HG03095 (cell line): ENCODE measurements around the gene CDC42BPB.

Source experiments
- ATAC-seq: cut with Tn5 transposase; IDR thresholded peaks from one replicate; pipeline ENCODE4 v1.9.1; 2021; ENCODE audit warnings: moderate library complexity; ENCODE audit not compliant: unreplicated experiment

The CDC42BPB gene

DNA sequence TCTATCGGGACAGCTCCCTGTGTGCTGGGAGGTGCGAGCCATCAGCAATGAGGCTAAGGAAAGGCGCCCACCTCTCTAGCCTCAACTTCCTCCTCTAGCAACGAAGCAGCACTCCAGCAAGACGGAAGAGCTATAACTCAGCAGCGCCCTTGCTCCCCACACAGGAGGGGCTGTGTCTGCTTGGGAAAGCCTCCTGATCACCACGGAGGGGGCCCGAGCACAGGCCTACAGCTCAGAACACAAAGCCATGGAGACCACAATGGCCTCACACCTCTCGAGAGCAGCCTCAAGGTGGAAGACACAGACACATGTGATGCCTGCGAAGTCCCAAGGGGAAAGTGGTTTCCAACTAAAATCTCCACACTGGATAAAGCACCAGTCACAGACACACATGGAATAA lies 60.4 kb downstream of the CDC42BPB start:
- ATAC-seq = no peak

- ATAC-seq = no peak
Measured at GRCh38 chr14:102994689-102995088, 62.7 kb downstream of the CDC42BPB start.

- no peak for ATAC-seq
Measured at GRCh38 chr14:102993523-102993922, 63.8 kb downstream of the CDC42BPB start.

DNA sequence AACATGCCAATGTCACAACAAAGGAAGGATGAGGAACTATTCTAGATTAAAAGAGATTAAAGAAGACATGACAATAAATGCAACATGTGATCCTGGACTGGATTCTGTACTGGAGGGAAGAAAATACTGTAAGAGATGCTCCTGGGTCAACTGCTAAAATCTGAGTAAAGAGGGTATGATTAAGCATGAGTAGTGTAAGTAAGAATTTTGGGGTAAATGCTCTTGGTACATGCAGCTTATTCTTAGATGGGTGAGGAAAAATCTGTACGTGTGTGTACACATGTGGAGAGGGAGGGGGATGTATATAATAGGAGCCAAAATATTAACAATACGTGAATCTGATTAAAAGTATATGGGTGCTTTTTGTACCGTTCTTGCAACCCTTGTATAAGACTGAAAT lies 66.0 kb downstream of the CDC42BPB start:
- ATAC-seq = no peak

DNA sequence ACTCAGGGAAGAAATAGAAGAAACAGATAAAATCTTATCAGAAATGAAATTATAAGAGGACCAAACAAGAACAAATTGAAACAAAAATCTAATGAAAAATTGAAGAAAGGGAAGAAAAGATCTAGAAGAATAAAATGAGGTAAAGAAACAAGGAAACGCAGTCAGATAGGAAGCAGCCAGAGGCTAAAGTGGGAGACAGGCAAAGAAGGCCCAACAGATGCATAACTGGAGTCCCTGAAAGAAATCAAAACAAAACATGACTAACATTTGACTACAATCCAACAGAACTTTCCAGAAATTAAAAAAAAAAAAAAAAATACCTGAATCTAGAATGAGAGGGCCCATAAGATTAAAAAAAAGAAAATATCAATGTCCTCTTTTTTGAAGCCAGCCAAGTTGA lies 69.3 kb downstream of the CDC42BPB start:
- no peak for ATAC-seq

- no peak for ATAC-seq
Measured at GRCh38 chr14:102986810-102987579, 70.4 kb downstream of the CDC42BPB start.

- peak; percentile 93 for ATAC-seq
Measured at GRCh38 chr14:102985665-102986064, 71.7 kb downstream of the CDC42BPB start.

GRCh38 chr14:102984336-102985102 lies 72.8 kb downstream of the CDC42BPB start:
- no peak for ATAC-seq

- no peak for ATAC-seq
Measured at GRCh38 chr14:102983496-102983895, 73.9 kb downstream of the CDC42BPB start.

DNA sequence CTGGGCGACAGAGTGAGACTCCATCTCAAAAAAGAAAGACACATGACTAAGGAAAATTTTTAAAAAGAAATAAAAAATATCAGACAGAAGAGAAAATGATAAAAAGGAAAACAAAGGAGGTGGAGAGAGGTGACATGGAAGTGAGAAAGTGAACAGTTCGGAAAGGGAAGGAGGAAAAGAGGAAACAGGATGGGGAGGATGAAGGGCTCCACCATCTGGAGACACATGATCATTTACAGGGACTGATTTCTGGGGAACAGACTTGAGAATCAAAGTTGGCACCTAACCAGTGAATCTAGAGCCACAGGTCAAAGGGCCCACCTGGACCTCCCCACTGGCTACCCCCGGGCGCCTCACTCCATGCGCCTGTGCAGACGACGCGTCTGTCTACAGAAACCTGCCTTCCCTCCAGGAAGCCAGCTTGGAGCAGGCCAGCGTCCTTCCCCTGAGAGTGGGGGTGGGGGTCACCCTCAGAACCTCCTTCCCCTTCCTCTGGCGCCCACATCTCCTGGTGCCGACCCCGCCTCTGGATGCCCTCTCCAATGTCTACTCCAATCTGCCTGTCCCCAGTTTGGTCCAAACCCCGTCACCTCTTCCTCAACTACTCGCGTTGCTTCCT lies 74.4 kb downstream of the CDC42BPB start:
- ATAC-seq = no peak

DNA sequence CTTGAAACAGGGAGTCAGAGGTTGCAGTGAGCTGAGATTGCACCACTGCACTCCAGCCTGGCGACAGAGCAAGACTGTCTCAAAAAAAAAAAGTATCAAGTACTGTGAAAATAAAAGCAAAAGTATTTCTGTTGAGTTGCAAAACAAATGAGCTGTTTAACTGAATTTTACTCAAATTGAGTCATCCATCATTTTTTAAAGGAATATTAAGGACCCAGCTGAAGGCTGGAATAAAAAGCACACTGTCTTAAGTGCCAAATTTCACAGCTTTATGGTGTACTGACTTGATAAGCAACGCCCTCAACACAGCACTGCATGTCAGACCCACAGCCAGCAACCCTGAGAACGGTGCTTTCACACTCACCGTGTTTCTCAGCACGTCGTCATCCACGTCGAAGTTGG lies 76.9 kb downstream of the CDC42BPB start:
- no peak for ATAC-seq

DNA sequence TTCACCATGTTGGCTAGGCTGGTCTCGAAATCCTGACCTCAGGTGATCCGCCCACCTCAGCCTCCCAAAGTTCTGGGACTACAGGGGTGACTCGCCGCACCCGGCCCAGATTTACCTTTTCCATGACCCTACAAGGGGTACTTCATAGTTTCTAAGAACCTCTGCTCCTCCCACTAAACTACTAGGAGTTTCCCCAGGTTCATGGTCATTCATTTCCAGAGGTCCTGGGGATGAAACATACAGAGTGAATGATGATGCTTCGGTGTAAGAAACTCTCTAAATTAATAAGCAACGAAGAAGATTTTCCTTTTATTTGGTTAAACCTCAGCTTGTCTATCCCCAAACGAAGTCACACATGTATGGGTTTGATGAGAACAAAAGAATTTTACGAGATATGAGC lies 77.9 kb downstream of the CDC42BPB start:
- ATAC-seq = no peak

DNA sequence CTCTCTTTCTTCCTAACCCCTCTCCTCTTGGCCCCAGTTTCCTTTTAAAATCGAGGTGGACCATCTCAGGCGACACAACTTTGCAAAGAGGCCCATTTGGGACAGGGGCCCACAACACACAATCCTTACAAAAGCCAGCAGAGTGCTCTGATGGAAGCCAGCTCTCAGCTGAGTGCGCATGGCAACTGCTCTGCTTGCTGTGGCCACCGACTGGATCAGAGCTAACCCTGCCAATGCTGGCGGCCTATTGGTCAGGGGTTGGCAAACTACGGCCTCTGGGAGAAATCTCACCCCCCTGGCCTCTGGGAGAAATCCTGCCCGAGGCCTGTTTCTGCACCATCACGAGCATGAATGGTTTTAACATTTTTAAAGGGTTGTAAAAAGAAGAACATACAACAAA lies 79.9 kb downstream of the CDC42BPB start:
- ATAC-seq = no peak

DNA sequence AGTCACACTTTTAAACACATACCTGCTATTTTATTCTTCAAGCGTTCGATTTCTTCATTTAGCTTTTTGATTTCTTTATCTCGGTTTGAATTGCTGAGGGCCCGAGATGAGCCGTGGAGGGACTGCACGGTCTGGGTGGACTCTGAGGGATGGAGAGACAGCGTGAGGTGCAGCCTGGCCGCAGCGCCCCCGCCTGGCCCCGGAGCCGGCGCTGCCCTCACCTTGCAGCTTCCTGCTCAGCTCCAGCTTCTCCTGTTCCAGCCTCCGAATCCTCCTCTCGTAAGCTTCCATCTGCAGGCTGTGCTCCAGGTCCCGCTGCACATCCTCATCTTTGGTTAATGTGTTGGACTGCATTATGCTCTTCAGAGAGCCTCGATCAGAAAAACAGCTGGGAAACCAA lies 81.7 kb downstream of the CDC42BPB start:
- no peak for ATAC-seq

DNA sequence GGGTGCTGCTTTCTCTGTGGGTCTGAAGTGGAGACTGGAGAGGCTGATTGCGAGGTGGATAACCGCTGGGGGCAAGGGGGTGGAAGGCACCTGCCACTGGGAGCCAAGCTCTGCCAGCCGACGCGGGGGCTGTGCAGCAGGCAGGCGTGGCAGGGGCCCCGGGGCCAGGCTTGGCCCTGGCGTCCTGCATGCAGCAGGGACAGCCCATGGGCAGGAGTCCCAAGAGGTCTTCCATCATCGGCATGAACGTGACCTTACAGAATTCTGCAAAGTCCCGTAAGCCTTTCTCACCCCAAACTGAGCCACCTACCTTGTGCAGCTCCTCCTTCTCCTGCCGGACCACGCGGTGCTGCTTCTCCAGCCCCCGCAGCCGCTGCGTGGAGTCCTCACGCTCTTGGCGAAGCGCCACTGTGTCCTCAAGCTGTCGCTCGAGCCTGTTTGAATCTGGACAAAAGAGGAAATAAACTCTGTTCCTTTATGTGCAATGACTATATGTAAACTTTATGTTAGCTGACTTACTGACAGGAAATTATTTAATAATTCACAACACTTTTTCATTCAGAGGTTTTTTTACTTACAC lies 83.6 kb downstream of the CDC42BPB start:
- ATAC-seq = no peak

GRCh38 chr14:102971836-102972606 lies 85.3 kb downstream of the CDC42BPB start:
- no peak for ATAC-seq

GRCh38 chr14:102971314-102971713 lies 86.0 kb downstream of the CDC42BPB start:
- ATAC-seq = no peak

GRCh38 chr14:102970496-102970895 lies 86.9 kb downstream of the CDC42BPB start:
- no peak for ATAC-seq

DNA sequence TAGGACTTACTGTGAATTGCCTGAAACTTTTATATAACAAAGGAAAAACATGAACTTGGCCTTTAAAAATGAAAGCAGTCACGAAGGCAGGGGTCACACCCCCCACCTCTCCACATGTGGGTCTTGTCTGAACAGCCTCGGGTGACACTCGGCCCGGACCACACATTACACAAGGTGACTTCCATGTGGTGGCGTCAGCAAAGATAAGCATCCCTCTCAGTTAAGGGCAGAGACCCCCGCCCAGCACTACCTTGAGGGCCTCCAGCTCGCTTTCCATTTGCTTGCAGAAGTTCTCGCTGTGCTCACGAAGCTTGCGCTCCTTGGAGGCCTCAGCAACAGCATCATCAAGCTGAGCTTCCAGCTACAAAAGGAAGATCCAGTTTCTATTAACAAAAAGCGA lies 87.4 kb downstream of the CDC42BPB start:
- ATAC-seq = no peak

DNA sequence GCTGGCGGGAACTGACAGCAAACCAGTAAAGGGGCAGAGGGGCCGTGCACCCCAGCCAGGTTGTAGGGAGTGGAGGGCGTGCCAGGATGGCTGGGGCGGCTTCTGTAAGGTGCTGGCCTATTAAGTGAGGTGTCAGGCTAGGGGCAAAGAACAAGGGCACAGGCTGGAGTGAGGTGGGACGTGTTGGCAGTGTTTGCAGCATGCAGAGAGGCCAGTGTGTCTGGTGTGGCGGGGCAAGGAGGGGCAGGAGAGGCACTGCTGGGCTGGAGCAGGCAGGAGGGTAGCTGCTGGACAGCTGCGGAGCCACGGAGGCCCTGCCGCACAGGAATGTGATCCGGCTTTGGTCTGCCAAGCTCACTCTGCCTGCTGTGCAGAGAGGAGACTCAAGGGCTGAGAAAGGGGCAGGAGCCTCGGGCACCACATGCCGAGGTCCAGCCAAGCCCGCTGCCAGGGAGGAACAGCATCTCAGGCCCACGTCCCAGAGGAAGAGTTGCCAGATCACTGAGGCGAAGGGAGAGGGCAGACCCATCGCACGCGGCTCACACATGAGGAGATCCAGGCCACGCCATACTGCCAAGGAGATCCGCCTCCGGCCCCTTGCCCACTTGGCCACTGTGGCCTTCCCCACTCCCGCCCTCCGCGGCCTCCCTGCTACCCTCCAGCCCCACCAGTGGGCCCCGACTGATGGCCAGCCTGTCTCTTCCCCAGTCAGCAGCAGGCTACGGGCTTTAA lies 88.1 kb downstream of the CDC42BPB start:
- ATAC-seq = no peak
